ENCODE measurements around the gene ARHGAP44.

DNA sequence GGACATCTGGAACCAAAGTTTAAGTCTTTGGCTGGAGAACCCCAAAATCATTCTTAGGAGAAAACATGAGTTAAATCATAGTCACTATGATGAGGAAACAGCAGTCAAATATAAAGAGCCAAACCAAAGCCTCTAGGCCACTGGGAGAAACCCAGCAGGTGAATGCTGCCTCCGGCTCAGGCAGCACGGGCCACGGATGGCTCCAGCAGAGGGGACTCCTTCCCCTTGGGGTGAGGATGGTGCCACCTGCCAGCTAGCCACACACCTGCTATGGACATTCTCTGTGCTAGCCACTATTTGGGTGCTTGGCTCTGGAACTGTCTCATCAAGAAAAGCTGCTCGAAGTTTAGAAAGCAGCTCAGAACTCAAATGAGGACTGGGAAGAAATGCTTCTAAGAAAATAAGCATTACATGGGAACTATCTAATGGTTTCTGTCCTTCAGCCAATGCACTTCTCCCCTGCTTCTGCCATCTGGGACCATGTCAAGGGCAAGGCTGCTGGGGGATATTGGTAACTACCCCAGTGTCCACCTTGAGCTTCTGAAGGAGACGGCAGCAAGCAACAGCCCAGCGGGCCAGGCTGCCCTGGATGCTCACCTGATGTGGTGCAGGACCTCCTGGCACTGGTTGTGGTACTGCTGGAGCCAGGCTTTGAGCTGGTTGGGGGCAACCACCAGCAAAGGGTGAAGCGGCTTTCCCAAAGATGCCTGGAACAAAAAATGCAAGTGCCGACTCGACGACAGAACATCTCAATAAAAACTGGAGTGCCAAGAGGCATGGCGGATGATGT, 206.0 kb downstream of the ARHGAP44 start:
- TF ChIP-seq, protein P1, sequence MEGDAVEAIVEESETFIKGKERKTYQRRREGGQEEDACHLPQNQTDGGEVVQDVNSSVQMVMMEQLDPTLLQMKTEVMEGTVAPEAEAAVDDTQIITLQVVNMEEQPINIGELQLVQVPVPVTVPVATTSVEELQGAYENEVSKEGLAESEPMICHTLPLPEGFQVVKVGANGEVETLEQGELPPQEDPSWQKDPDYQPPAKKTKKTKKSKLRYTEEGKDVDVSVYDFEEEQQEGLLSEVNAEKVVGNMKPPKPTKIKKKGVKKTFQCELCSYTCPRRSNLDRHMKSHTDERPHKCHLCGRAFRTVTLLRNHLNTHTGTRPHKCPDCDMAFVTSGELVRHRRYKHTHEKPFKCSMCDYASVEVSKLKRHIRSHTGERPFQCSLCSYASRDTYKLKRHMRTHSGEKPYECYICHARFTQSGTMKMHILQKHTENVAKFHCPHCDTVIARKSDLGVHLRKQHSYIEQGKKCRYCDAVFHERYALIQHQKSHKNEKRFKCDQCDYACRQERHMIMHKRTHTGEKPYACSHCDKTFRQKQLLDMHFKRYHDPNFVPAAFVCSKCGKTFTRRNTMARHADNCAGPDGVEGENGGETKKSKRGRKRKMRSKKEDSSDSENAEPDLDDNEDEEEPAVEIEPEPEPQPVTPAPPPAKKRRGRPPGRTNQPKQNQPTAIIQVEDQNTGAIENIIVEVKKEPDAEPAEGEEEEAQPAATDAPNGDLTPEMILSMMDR (CRISPR knock-in tag; IDR thresholded peaks at IDR 0.05), result no peak
- TF ChIP-seq MTA3 (CRISPR knock-in tag; IDR thresholded peaks at IDR 0.05) (no peak), ZBTB38 (CRISPR knock-in tag; IDR thresholded peaks at IDR 0.05) (no peak), MTF1 (CRISPR knock-in tag; IDR thresholded peaks at IDR 0.05) (no peak), POLR2G (IDR thresholded peaks at IDR 0.05; ENCODE audit: low read depth, low read length) (no peak), ZMYM3 (CRISPR knock-in tag; IDR thresholded peaks at IDR 0.05) (no peak), IRX3 (CRISPR knock-in tag; IDR thresholded peaks at IDR 0.05; ENCODE audit: borderline replicate concordance, low read depth) (no peak), EP300 (IDR thresholded peaks at IDR 0.05; ENCODE audit: low read depth in 2 of 2, low read length in 2 of 2) (no peak), EP300 (CRISPR knock-in tag; IDR thresholded peaks at IDR 0.05; ENCODE audit: borderline replicate concordance) (no peak), RAD21 (CRISPR knock-in tag; IDR thresholded peaks at IDR 0.05) (no peak), POLR2AphosphoS5 (IDR thresholded peaks at IDR 0.05; ENCODE audit: low read depth, low read length) (no peak), ZNF10 (CRISPR knock-in tag; IDR thresholded peaks at IDR 0.05; ENCODE audit: borderline replicate concordance, low read depth) (no peak)
- TF ChIP-seq, protein P2, sequence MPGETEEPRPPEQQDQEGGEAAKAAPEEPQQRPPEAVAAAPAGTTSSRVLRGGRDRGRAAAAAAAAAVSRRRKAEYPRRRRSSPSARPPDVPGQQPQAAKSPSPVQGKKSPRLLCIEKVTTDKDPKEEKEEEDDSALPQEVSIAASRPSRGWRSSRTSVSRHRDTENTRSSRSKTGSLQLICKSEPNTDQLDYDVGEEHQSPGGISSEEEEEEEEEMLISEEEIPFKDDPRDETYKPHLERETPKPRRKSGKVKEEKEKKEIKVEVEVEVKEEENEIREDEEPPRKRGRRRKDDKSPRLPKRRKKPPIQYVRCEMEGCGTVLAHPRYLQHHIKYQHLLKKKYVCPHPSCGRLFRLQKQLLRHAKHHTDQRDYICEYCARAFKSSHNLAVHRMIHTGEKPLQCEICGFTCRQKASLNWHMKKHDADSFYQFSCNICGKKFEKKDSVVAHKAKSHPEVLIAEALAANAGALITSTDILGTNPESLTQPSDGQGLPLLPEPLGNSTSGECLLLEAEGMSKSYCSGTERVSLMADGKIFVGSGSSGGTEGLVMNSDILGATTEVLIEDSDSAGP (CRISPR knock-in tag; IDR thresholded peaks at IDR 0.05; ENCODE audit: borderline replicate concordance), result no peak

All from HepG2 (cell line).